LNCaP clone FGC (cell line): ENCODE measurements around the gene ABCD2.
"Not testable (repeated sequence)": the region's sequence is repeated elsewhere in the genome, so short reads cannot be mapped to it uniquely, and the experiment has no call there.

Source experiments
- DNase-seq: peaks from one replicate; pipeline ENCODE4 v3.0.0-alpha.2; 2011; ENCODE audit warnings: low read depth
- H3K4me3 ChIP-seq: 2 replicates; pipeline ENCODE4 v1.5.1; 2011; ENCODE audit warnings: mild to moderate bottlenecking, low read depth, low read length, control low read depth
- TF ChIP-seq, protein P1 (sequence below): IDR thresholded peaks from 2 replicates; pipeline ENCODE4 v1.5.1; 2012; ENCODE audit warnings: mild to moderate bottlenecking; ENCODE audit not compliant: control insufficient read depth, insufficient read depth; ENCODE audit errors: extremely low read depth

Gene ABCD2

DNA sequence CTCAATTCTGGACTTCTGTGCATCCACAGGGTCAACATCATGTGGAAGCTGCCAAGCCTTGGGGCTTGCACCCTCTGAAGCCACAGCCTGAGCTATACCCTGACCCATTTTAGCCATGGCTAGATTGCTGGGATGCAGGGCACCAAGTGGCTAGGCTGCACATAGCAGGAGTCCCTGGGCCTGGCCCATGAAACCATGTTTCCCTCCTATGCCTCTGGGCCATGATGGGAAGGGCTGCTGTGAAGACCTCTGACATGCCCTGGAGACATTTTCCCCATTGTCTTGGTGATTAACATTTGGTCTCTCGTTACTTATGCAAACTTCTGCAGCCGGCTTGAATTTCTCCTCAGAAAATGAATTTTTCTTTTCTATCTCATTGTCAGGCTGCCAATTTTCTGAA lies 92.6 kb downstream of the ABCD2 start:
- DNase-seq, result no peak
- TF ChIP-seq, protein P1, sequence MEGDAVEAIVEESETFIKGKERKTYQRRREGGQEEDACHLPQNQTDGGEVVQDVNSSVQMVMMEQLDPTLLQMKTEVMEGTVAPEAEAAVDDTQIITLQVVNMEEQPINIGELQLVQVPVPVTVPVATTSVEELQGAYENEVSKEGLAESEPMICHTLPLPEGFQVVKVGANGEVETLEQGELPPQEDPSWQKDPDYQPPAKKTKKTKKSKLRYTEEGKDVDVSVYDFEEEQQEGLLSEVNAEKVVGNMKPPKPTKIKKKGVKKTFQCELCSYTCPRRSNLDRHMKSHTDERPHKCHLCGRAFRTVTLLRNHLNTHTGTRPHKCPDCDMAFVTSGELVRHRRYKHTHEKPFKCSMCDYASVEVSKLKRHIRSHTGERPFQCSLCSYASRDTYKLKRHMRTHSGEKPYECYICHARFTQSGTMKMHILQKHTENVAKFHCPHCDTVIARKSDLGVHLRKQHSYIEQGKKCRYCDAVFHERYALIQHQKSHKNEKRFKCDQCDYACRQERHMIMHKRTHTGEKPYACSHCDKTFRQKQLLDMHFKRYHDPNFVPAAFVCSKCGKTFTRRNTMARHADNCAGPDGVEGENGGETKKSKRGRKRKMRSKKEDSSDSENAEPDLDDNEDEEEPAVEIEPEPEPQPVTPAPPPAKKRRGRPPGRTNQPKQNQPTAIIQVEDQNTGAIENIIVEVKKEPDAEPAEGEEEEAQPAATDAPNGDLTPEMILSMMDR, result no peak
- no peak overlapping the region for H3K4me3 ChIP-seq

DNA sequence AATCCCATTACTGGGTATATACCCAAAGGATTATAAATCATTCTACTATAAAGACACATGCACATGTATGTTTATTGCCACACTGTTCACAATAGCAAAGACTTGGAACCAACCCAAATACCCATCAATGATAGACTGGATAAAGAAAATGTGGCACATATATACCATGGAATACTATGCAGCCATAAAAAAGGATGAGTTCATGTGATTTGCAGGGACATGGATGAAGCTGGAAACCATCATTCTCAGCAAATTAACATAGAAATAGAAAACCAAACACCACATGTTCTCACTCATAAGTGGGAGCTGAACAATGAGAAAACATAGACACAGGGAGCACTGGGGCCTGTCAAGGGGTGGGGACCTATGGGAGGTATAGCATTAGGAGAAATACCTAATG lies 97.4 kb downstream of the ABCD2 start:
- DNase-seq, H3K4me3 ChIP-seq: not testable (repeated sequence)

DNA sequence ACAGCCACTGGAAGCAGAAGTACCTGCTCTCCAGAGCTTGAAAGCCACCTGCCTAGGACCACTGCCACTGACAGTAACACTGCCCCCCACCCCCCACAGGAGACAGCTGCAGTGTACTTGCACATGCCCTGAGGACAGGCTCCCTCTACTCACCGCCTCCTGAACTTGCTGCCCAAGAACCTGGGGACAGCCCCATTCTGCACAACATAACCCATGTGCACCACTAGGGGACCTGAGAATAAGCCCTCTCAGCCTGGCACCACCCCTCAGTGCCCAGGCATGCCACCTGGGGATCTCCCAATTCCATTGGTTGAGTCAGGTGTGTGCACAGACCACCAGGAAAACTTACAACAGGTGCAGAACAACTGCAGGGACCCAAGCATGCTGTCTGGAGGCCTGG lies 109.6 kb downstream of the ABCD2 start:
- TF ChIP-seq, protein P1, result no peak
- no peak overlapping the region for H3K4me3 ChIP-seq
- DNase-seq, result no peak

DNA sequence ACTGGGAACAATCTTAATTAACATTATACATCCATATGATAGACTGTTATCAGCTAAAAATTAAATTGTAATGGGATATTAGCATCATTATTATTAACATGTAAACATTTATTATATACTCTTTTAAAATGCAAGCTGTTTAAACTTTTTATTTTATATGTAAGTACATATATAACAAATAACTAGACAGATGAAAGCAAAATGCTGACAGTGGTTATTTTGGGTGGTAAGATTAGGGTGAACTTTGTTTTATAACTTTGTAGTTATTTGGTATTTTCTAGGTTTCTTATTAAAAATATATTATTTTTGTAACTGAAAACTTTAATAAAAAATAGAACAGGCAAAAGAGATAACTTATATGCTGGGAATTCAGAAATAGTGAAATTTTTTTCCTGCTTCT lies 114.0 kb downstream of the ABCD2 start:
- no peak overlapping the region for H3K4me3 ChIP-seq
- DNase-seq, result no peak
- TF ChIP-seq, protein P1, result no peak

DNA sequence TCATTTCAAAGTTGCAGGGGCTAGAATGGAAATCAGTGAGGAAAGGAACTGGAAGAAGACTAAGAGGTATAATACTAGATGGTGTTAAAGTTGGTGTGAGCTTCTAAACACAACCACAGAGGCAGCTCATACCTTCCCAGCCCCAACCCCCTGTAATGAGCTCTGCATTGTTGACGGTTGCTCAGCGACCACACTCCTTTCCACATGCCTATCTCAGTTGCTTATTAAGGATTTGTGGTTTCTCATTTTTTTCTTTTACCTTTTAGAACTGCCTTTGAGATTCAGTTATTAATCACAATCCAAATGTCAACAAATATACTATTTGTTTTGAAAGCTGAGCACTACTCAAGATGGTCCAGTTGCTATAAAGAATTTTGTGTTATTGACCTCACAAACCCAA lies 114.6 kb downstream of the ABCD2 start:
- TF ChIP-seq, protein P1, result no peak
- no peak for DNase-seq
- H3K4me3 ChIP-seq, result no peak overlapping the region

DNA sequence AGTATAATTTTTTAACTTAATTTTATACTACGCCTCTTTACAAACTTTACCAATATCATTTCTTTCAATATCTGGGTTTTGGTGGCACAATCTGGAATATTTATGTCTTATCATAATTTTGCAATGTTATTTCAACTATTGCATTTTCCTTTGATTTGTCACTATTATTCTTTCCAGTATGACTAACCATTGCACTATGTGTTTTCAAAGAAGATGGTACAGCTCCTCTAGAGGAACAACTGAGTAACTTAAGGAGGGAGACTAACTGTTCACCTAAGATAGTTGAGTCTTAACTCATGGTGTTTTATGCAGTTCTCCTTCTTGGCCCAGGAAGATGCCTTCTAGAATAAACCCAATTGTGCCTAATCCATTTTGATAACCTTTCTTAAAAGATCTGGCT lies 116.2 kb downstream of the ABCD2 start:
- H3K4me3 ChIP-seq, result no peak overlapping the region
- no peak for DNase-seq
- TF ChIP-seq, protein P1, result no peak

DNA sequence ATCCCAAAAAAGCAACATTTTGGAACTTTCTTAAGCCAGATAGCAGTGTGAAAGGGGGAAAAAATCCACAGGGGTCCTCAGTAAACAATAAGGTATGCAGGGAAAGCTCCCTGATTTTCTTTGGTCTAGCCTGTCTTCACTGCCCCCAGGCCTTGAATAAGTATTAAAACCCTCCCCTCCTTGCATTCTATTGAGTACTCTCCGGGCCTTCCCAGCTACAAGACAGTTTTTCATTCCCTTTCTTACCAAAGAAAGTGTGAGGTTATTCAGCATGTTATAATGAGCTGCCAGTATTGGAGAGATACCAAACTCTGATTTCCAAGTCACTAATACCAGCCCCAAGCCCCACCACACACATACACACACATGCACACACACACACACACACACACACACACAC lies 116.9 kb downstream of the ABCD2 start:
- H3K4me3 ChIP-seq, result no peak overlapping the region
- DNase-seq, result no peak
- TF ChIP-seq, protein P1, result no peak
